Gastroesophageal sphincter (tissue), 4 donors: ENCODE measurements around the gene ARHGAP26. TPM values are rescaled to one million over a fixed set of nuclear protein-coding genes. Genes with fewer than 3 reads are reported as not detected.

Experiments
- ATAC-seq: fragments of 150-250 bp; one replicate; pipeline ENCODE4 v1.9.1; 2016; ENCODE audit warnings: mild to moderate bottlenecking, moderate library complexity
- H3K27ac ChIP-seq, 4 donors: fragments of 200-600 bp; sonication (generic) in 3 of 4; 1 replicate in 3 of 4; 2 replicates in 1 of 4; pipeline ENCODE4 v1.5.1; 2016 to 2019
- H3K27me3 ChIP-seq: fragments of 200-600 bp; sonication (generic); one replicate; pipeline ENCODE4 v1.5.1; 2019
- H3K36me3 ChIP-seq, 2 donors: fragments of 200-600 bp; sonication (generic); one replicate each; pipeline ENCODE4 v1.5.1; 2019; ENCODE audit warnings: control low read depth in 1 of 2
- H3K4me1 ChIP-seq, 3 donors: fragments of 200-600 bp; sonication (generic); 1 replicate in 2 of 3; 2 replicates in 1 of 3; pipeline ENCODE4 v1.5.1; 2016 to 2019; ENCODE audit warnings: control low read depth in 2 of 3
- H3K4me3 ChIP-seq, 2 donors: fragments of 200-600 bp; sonication (generic); one replicate each; pipeline ENCODE4 v1.5.1; 2019; ENCODE audit warnings: mild to moderate bottlenecking in 1 of 2, moderate library complexity in 1 of 2
- H3K9me3 ChIP-seq, 3 donors: fragments of 200-600 bp; sonication (generic); one replicate each; pipeline ENCODE4 v1.5.1; 2017 to 2019; ENCODE audit warnings: control low read depth in 2 of 3
- CTCF ChIP-seq, 4 experiments: fragments of 200-600 bp in 2 of 4; fragments of 450-650 bp in 2 of 4; sonication (generic) in 1 of 4; IDR thresholded peaks; one replicate each; pipeline ENCODE4 v1.5.1; 2017 to 2019; ENCODE audit warnings: antibody characterized with exemption in 4 of 4, mild to moderate bottlenecking in 2 of 4, moderate library complexity in 2 of 4
- EP300 ChIP-seq: sonication (generic); formaldehyde crosslinking; IDR thresholded peaks from one replicate; pipeline ENCODE4 v1.6.1; 2017; ENCODE audit warnings: antibody characterized with exemption, mild to moderate bottlenecking
- POLR2A ChIP-seq, 2 donors: fragments of 450-650 bp; IDR thresholded peaks; one replicate each; pipeline ENCODE4 v1.6.1; 2017; ENCODE audit warnings: antibody characterized with exemption in 2 of 2, mild to moderate bottlenecking in 2 of 2, moderate library complexity in 1 of 2
- POLR2AphosphoS5 ChIP-seq: sonication (generic); formaldehyde crosslinking; IDR thresholded peaks from one replicate; pipeline ENCODE4 v1.6.1; 2017; ENCODE audit warnings: antibody characterized with exemption
- WGBS, 2 donors: methylation state at CpG; one replicate each; pipeline ENCODE4 v1.1.5; 2018; ENCODE audit warnings: low coverage in 1 of 2; 5-methylcytosine and 5-hydroxymethylcytosine counted together
- total RNA-seq, 4 donors: library from RNA; depleted of rRNA; stranded (reverse); fragments of >200 nt; gene quantifications; one replicate each; pipeline ENCODE4 v1.1.0, GENCODE V29; 2016

The ARHGAP26 gene
- total RNA-seq, 4 donors from 2014 or later: 15.2 to 41.7 (median 31.7) TPM

DNA sequence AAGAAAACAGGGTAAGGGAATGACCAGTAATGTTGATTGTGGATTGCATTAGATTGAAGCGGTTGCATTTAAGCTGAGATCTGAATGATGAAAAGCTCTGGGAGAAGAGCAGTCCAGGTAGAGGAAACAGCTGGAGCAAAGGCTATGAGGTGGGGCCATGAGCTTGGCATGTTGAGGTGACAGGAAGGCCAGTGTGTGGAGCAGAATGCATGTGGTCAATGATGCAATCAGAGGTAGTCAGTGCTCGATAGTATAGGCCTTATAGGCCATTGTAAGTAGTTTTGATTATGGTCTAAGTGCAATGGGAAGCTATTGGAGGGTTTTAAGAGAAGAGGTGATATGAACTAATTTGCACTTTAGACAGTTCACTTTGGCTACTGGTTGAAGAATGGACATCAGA is 270.4 kb downstream of the ARHGAP26 start:
- H3K4me3 ChIP-seq: no peak overlapping the region
- H3K27me3 ChIP-seq: no peaks in the 10 kb centered on the region
- H3K9me3 ChIP-seq: no peaks in the 10 kb centered on the region
- H3K36me3 ChIP-seq: peaks cover 0 to 23% of the 10 kb centered on the region in 2 donors
- H3K4me1 ChIP-seq: peaks cover 0 to 16% (median 5%) of the 10 kb centered on the region in 3 donors
- ATAC-seq: no peak
- TF ChIP-seq POLR2AphosphoS5: no peak
- TF ChIP-seq CTCF (IDR thresholded peaks at IDR 0.05): no peak
- TF ChIP-seq POLR2A (IDR thresholded peaks at IDR 0.05): no peak
- no peak for TF ChIP-seq EP300
- 88 to 100% methylated on average over 1 to 2 of the region's 2 CpGs for WGBS, 2 donors
- H3K27ac ChIP-seq: no peak overlapping the region

GRCh38 chr5:143041461-143041860 is 271.3 kb downstream of the ARHGAP26 start:
- peaks cover 0 to 16% (median 5%) of the 10 kb centered on the region in 3 donors for H3K4me1 ChIP-seq
- ATAC-seq: no peak
- H3K9me3 ChIP-seq: no peaks in the 10 kb centered on the region
- no peak overlapping the region for H3K27ac ChIP-seq
- peaks cover 0 to 28% of the 10 kb centered on the region in 2 donors for H3K36me3 ChIP-seq
- H3K27me3 ChIP-seq: no peaks in the 10 kb centered on the region
- H3K4me3 ChIP-seq: no peak overlapping the region
- 63 to 85% methylated on average over 5 to 7 of the region's 7 CpGs for WGBS, 2 donors
- TF ChIP-seq POLR2AphosphoS5 (no peak), EP300 (no peak), POLR2A (IDR thresholded peaks at IDR 0.05) (no peak), CTCF (IDR thresholded peaks at IDR 0.05) (no peak)

DNA sequence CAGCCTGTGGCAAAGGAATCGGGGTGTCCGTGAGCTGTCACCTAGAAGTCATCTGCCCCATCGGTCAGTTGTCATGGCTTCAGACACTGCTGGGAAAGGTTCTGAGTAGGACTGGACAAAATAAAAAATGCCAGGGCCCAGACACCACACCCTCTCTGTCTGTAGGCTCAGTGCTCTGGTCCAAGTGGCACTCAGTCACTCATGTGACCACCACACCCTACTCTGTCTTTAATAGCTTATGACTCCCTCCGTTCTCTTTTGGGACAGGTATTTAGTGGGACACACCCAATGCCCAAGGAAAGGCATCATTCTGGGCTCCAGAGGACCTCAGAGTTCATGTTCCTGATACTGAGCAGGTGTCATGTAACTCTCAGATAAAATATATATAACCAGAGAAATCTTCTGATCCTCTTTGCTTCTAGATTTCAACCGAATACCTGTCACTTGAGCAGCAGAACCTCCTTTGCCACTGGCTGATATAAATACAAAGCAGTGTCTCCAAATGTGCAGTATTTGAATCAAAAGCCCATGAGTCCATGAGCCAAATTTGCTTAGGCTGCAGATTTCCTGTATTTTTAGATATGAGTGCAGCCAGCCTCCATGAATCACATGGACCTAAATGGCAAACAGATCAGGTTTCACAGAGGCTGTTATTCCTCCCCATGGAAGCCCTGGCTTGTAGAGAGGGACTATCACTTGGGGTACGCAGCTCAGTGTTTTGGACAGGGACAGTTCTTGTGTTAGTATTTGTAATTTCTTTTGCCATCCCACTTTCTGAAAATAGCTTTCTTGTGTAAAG is 272.0 kb downstream of the ARHGAP26 start:
- Histone ChIP-seq H3K4me1 (peaks cover 0 to 16% (median 5%) of the 10 kb centered on the region in 3 donors), H3K9me3 (no peaks in the 10 kb centered on the region), H3K4me3 (no peak overlapping the region), H3K36me3 (peaks cover 0 to 31% of the 10 kb centered on the region in 2 donors), H3K27me3 (no peaks in the 10 kb centered on the region), H3K27ac (no peak overlapping the region)
- no peak for ATAC-seq
- WGBS, 2 donors: 39 to 81% methylated on average over 2 to 3 of the region's 6 CpGs
- no peak for TF ChIP-seq EP300
- TF ChIP-seq POLR2A (IDR thresholded peaks at IDR 0.05): no peak
- no peak for TF ChIP-seq POLR2AphosphoS5
- no peak for TF ChIP-seq CTCF (IDR thresholded peaks at IDR 0.05)

- no peak for TF ChIP-seq POLR2AphosphoS5
- no peak for TF ChIP-seq EP300
- no peak for TF ChIP-seq CTCF (IDR thresholded peaks at IDR 0.05)
- no peaks in the 10 kb centered on the region for H3K9me3 ChIP-seq
- peaks cover 0 to 24% of the 10 kb centered on the region in 2 donors for H3K36me3 ChIP-seq
- no peaks in the 10 kb centered on the region for H3K27me3 ChIP-seq
- peak; percentile 36 for ATAC-seq
- H3K4me3 ChIP-seq: no peak overlapping the region
- H3K4me1 ChIP-seq: peaks cover 0 to 16% (median 5%) of the 10 kb centered on the region in 3 donors
- 82 to 93% methylated on average over 2 of the region's 4 CpGs for WGBS, 2 donors
- peak overlapping the region in 2 of 4 donors; percentile 11 to 26 for H3K27ac ChIP-seq
Measured at GRCh38 chr5:143044265-143044664, 274.1 kb downstream of the ARHGAP26 start.

DNA sequence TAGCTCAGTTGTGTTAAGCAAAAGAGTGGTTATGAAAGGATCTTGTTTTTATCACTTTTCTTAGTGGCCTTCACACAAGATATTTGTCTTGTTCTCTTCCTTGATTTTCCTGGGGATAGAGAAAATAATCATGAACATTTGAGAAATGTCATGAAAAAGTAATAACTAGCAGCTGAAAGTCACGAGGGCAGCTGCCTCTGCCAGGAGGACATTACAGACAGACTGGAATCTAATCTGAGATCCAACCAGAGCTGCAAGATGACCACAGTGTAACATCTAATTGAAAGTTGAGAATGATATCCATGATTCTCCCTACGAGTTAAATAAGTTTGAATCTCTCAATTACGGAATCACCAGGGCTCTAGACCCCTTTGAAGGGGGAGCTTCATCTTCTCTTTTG is 274.9 kb downstream of the ARHGAP26 start:
- TF ChIP-seq POLR2AphosphoS5 (no peak), POLR2A (IDR thresholded peaks at IDR 0.05) (no peak), EP300 (no peak), CTCF (IDR thresholded peaks at IDR 0.05) (no peak)
- ATAC-seq: no peak
- WGBS, 2 donors: 64 to 77% methylated on average over 3 of the region's 3 CpGs
- H3K36me3 ChIP-seq: peaks cover 0 to 24% of the 10 kb centered on the region in 2 donors
- H3K9me3 ChIP-seq: no peaks in the 10 kb centered on the region
- no peaks in the 10 kb centered on the region for H3K27me3 ChIP-seq
- no peak overlapping the region for H3K4me3 ChIP-seq
- H3K4me1 ChIP-seq: peaks cover 0 to 16% (median 5%) of the 10 kb centered on the region in 3 donors
- H3K27ac ChIP-seq: peak overlapping the region in 2 of 4 donors; percentile 11 to 26
